GM12892 (cell line): Measurements from ENCODE around the gene LTB.

ENCODE experiments used
- POLR2A ChIP-seq: IDR thresholded peaks from 2 replicates; pipeline ENCODE4 v1.6.1; 2011; ENCODE audit warnings: low read depth, low read length, control low read depth
- POLR2AphosphoS5 ChIP-seq: IDR thresholded peaks from 2 replicates; pipeline ENCODE4 v1.6.1; 2011; ENCODE audit warnings: low read depth, low read length, control low read depth
- TAF1 ChIP-seq: IDR thresholded peaks from 2 replicates; pipeline ENCODE4 v1.6.1; 2011; ENCODE audit warnings: low read depth, mild to moderate bottlenecking, control low read depth, low read length, borderline replicate concordance

DNA sequence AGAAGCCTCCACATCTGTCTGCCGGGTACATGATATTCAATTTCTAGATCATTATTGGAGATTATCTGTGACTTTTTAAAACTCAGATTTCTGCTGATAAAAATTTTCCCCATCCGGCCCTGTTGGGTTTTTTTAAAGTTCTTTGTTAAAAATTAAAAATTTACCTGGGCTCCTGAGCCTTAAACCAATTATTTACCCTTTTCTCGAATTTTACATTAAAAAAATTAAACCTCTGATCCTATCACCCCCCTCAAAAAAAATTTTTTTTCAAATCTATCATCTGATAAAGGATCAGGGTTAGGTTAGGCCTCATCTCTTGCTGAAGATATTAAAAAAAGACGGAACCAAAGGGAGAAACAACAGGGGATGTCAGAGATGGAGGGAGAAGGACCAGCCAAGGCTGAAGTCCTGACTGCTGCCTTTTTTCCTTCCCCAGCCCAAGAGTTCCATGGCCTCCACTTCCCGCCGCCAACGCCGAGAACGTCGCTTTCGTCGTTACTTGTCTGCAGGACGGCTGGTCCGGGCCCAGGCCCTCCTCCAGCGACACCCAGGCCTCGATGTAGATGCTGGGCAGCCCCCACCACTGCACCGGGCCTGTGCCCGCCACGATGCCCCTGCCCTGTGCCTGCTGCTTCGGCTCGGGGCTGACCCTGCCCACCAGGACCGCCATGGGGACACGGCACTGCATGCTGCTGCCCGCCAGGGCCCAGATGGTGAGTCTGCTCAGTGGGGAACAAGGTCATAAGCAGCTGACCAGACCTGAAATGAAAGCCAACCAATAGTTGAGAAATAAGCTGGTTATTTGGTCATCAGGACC is 34.3 kb downstream of the LTB start:
- TF ChIP-seq POLR2AphosphoS5 (0 out of 2 replicates have a peak, but pooled peaks have one; percentile 3), TAF1 (no peak), POLR2A (no peak)
